ENCODE measurements around the gene DVL1. TPM values are rescaled to one million over a fixed set of nuclear protein-coding genes. Genes with fewer than 3 reads are reported as not detected.

The DVL1 gene
- total and polyA plus RNA-seq, 2 of the 13 experiments (the other 11 are each of a cell fraction or from before 2014, with no cell fraction given): 30.8 to 60.4 TPM

GRCh38 chr1:1371746-1372711 lies 22.8 kb upstream of the DVL1 start (continued):
- TF ChIP-seq HNF4G (IDR thresholded peaks at IDR 0.05; ENCODE audit: borderline replicate concordance, low read depth, low read length) (no peak), HNF4G (CRISPR knock-in tag; IDR thresholded peaks at IDR 0.05; ENCODE audit: borderline replicate concordance, low read depth) (no peak), ZBTB4 (CRISPR knock-in tag; IDR thresholded peaks at IDR 0.05; ENCODE audit: borderline replicate concordance) (no peak), MLX (CRISPR knock-in tag; IDR thresholded peaks at IDR 0.05) (no peak), HCFC1 (IDR thresholded peaks at IDR 0.05; ENCODE audit: low read depth, low read length) (no peak), CREM (IDR thresholded peaks at IDR 0.05) (no peak), CREM (CRISPR knock-in tag; IDR thresholded peaks at IDR 0.05) (no peak), PRMT3 (CRISPR knock-in tag; IDR thresholded peaks at IDR 0.05; ENCODE audit: borderline replicate concordance, low read depth) (no peak), ZNF138 (CRISPR knock-in tag; IDR thresholded peaks at IDR 0.05; ENCODE audit: low read depth) (no peak), MXD4 (CRISPR knock-in tag; IDR thresholded peaks at IDR 0.05) (no peak), MTA1 (CRISPR knock-in tag; IDR thresholded peaks at IDR 0.05; ENCODE audit: borderline replicate concordance) (0 out of 2 replicates have a peak, but pooled peaks have one; percentile 59), ISL2 (CRISPR knock-in tag; IDR thresholded peaks at IDR 0.05) (0 out of 2 replicates have a peak, but pooled peaks have one; percentile 41), ZNF251 (CRISPR knock-in tag; IDR thresholded peaks at IDR 0.05) (no peak), SRY (CRISPR knock-in tag; IDR thresholded peaks at IDR 0.05) (no peak), ZNF367 (CRISPR knock-in tag; IDR thresholded peaks at IDR 0.05; ENCODE audit: borderline replicate concordance) (no peak), ZNF460 (CRISPR knock-in tag; IDR thresholded peaks at IDR 0.05; ENCODE audit: borderline replicate concordance) (no peak), IKZF4 (CRISPR knock-in tag; IDR thresholded peaks at IDR 0.05; ENCODE audit: borderline replicate concordance, low read depth, not compliant biosample characterization) (no peak), SRSF9 (IDR thresholded peaks at IDR 0.05; ENCODE audit: borderline replicate concordance, insufficient read depth, low read depth, low read length, poor library complexity, severe bottlenecking) (no peak), HINFP (CRISPR knock-in tag; IDR thresholded peaks at IDR 0.05; ENCODE audit: low read depth) (no peak), SP1 (IDR thresholded peaks at IDR 0.05) (no peak), SP1 (CRISPR knock-in tag; IDR thresholded peaks at IDR 0.05) (no peak), HMGXB4 (CRISPR knock-in tag; IDR thresholded peaks at IDR 0.05; ENCODE audit: borderline replicate concordance in 1 of 2, low read depth in 1 of 2) (peak in 1 of 2 experiments; percentile 74; a peak in 2 of 4 replicates)

Measured in HepG2 (cell line).